Mammary epithelial cell (primary cell): ENCODE results near the gene KCNJ18.
"Not testable (repeated sequence)": the region's sequence is repeated elsewhere in the genome, so short reads cannot be mapped to it uniquely, and the experiment has no call there.

Source experiments
- EZH2 ChIP-seq: IDR thresholded peaks from 2 replicates; pipeline ENCODE4 v1.6.1; 2012; ENCODE audit warnings: low read length, inconsistent platforms, borderline replicate concordance
- TF ChIP-seq, protein P1 (sequence below), 2 donors: IDR thresholded peaks in 1 of 2; conservative IDR thresholded peaks in 1 of 2; 2 replicates each; pipeline ENCODE4 v1.5.1; 2011 to 2012; ENCODE audit warnings: inconsistent platforms in 2 of 2, low read length in 2 of 2, mild to moderate bottlenecking in 2 of 2, control low read depth in 1 of 2, low read depth in 1 of 2; ENCODE audit not compliant: insufficient read depth in 1 of 2; ENCODE audit errors: extremely low read depth in 1 of 2

DNA sequence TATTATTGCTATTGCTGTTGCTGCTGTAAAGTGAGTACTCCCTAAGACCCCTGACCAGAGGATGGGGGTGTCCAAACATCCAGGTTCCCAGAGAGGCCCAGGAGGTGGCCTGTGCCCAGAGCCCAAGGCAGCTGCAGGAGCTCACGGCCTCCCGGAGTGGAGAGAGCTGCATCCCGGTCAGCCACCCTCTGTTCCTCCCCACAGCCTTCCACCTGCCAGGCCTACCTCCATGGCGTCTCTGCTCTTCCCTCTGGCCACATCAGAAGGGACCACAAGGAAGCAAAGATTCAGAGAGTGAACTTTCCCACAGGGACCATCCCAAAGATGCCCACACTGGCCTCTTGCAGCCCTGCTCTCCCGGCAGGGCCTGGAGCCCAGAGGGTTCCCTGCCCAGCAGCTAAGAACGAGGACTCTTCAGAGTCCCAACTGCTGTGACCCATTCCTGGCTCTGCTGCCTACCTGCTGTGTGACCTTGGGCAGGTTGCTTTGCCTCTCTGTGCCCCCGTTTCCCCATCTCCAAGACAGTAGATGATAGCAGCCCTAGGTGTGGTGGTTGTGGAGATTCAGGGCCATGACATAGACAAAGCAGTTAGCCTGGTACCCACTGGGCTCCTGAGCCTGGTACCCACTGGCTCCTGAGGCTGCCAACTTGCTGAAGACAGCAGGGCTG is 53.2 kb downstream of the KCNJ18 start:
- TF ChIP-seq, protein P1, sequence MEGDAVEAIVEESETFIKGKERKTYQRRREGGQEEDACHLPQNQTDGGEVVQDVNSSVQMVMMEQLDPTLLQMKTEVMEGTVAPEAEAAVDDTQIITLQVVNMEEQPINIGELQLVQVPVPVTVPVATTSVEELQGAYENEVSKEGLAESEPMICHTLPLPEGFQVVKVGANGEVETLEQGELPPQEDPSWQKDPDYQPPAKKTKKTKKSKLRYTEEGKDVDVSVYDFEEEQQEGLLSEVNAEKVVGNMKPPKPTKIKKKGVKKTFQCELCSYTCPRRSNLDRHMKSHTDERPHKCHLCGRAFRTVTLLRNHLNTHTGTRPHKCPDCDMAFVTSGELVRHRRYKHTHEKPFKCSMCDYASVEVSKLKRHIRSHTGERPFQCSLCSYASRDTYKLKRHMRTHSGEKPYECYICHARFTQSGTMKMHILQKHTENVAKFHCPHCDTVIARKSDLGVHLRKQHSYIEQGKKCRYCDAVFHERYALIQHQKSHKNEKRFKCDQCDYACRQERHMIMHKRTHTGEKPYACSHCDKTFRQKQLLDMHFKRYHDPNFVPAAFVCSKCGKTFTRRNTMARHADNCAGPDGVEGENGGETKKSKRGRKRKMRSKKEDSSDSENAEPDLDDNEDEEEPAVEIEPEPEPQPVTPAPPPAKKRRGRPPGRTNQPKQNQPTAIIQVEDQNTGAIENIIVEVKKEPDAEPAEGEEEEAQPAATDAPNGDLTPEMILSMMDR (conservative IDR thresholded peaks at IDR 0.05 in 1 of 2, IDR thresholded peaks at IDR 0.05 in 1 of 2; ENCODE audit: extremely low read depth in 1 of 2, insufficient read depth in 1 of 2, low read depth in 1 of 2, low read length in 2 of 2): not testable (repeated sequence)
- not testable (repeated sequence) for TF ChIP-seq EZH2
